ENCODE data around the gene DLGAP1. TPM values are rescaled to one million over a fixed set of nuclear protein-coding genes. Genes with fewer than 3 reads are reported as not detected.

DLGAP1 gene
- total RNA-seq, 1 donor from 2014 or later: 0.05 TPM

GRCh38 chr18:3616142-3616541, 839.0 kb downstream of the DLGAP1 start:
- H3K4me3 ChIP-seq: no peak overlapping the region
- peaks cover 4% of the 10 kb centered on the region for H3K9me3 ChIP-seq (replicated peaks)
- no peak for DNase-seq
- intact Hi-C loops (cut with micrococcal nuclease): no loop called here
- H3K36me3 ChIP-seq: no peaks in the 10 kb centered on the region
- TF ChIP-seq, protein P1, sequence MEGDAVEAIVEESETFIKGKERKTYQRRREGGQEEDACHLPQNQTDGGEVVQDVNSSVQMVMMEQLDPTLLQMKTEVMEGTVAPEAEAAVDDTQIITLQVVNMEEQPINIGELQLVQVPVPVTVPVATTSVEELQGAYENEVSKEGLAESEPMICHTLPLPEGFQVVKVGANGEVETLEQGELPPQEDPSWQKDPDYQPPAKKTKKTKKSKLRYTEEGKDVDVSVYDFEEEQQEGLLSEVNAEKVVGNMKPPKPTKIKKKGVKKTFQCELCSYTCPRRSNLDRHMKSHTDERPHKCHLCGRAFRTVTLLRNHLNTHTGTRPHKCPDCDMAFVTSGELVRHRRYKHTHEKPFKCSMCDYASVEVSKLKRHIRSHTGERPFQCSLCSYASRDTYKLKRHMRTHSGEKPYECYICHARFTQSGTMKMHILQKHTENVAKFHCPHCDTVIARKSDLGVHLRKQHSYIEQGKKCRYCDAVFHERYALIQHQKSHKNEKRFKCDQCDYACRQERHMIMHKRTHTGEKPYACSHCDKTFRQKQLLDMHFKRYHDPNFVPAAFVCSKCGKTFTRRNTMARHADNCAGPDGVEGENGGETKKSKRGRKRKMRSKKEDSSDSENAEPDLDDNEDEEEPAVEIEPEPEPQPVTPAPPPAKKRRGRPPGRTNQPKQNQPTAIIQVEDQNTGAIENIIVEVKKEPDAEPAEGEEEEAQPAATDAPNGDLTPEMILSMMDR (IDR thresholded peaks at IDR 0.05; ENCODE audit: borderline replicate concordance): no peak
- no peaks in the 10 kb centered on the region for H3K27me3 ChIP-seq (ENCODE audit: low read depth)
- no peaks in the 10 kb centered on the region for H3K4me1 ChIP-seq
- H3K27ac ChIP-seq (replicated peaks): no peak overlapping the region

GRCh38 chr18:3615374-3615985, 839.6 kb downstream of the DLGAP1 start:
- DNase-seq: no peak
- Histone ChIP-seq H3K27me3 (ENCODE audit: low read depth) (no peaks in the 10 kb centered on the region), H3K27ac (replicated peaks) (no peak overlapping the region), H3K9me3 (replicated peaks) (peaks cover 4% of the 10 kb centered on the region), H3K4me1 (no peaks in the 10 kb centered on the region), H3K4me3 (no peak overlapping the region), H3K36me3 (no peaks in the 10 kb centered on the region)
- intact Hi-C loops (cut with micrococcal nuclease): no loop called here
- TF ChIP-seq, protein P1 (IDR thresholded peaks at IDR 0.05; ENCODE audit: borderline replicate concordance): no peak

DNA sequence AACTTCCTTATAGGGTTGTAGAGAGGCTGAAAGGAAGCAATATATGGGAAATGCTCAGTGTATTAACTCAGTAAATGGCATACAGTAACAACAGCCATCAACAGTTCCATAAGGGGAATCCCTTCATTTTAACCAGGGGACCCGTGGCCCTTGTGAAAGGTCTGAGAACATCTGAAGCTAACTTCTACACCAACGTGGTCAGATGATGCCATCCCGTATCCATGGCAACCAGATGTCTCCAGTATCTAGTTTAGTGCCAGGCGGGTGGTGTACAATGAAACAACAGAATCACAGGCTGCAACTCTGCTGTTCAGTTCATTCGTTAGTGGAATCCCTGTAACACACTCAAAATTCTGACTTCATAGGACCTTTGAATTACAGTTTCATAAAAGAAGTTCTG, 842.8 kb downstream of the DLGAP1 start:
- Histone ChIP-seq H3K9me3 (replicated peaks) (peaks cover 4% of the 10 kb centered on the region), H3K4me1 (no peaks in the 10 kb centered on the region), H3K4me3 (no peak overlapping the region), H3K27ac (replicated peaks) (no peak overlapping the region), H3K27me3 (ENCODE audit: low read depth) (no peaks in the 10 kb centered on the region), H3K36me3 (no peaks in the 10 kb centered on the region)
- intact Hi-C loops (cut with micrococcal nuclease): no loop called here
- TF ChIP-seq, protein P1 (IDR thresholded peaks at IDR 0.05; ENCODE audit: borderline replicate concordance): no peak
- DNase-seq: no peak

- no peaks in the 10 kb centered on the region for H3K27me3 ChIP-seq (ENCODE audit: low read depth)
- H3K36me3 ChIP-seq: no peaks in the 10 kb centered on the region
- no peak overlapping the region for H3K27ac ChIP-seq (replicated peaks)
- peaks cover 2% of the 10 kb centered on the region for H3K4me1 ChIP-seq
- intact Hi-C loops (cut with micrococcal nuclease): no loop called here
- no peak for DNase-seq
- no peaks in the 10 kb centered on the region for H3K9me3 ChIP-seq (replicated peaks)
- H3K4me3 ChIP-seq: no peak overlapping the region
- TF ChIP-seq, protein P1 (IDR thresholded peaks at IDR 0.05; ENCODE audit: borderline replicate concordance): no peak
These were observed 843.6 kb downstream of the DLGAP1 start for GRCh38 chr18:3611313-3612090.

DNA sequence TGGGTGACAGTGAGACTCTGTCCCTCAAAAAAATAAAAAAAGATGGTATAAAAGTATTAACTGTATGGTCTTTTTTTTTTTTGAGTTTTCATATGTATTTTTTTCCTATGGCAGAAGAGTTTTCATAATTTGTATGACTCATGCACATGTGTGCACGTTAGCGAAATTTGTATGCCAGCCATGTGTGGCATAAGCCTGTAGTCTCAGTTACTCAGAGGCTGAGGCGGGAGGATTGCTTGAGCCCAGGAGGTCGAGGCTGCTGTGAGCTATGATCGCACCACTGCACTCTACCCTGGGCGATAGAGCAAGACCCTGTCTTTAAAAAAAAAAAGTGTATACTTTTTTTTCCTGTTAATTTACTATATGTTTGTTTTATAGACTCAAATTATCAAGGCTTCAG, 844.3 kb downstream of the DLGAP1 start:
- H3K27me3 ChIP-seq (ENCODE audit: low read depth): no peaks in the 10 kb centered on the region
- H3K4me1 ChIP-seq: peaks cover 9% of the 10 kb centered on the region
- TF ChIP-seq, protein P1 (IDR thresholded peaks at IDR 0.05; ENCODE audit: borderline replicate concordance): no peak
- H3K9me3 ChIP-seq (replicated peaks): no peaks in the 10 kb centered on the region
- H3K27ac ChIP-seq (replicated peaks): no peak overlapping the region
- DNase-seq: no peak
- intact Hi-C loops (cut with micrococcal nuclease): no loop called here
- H3K36me3 ChIP-seq: no peaks in the 10 kb centered on the region
- no peak overlapping the region for H3K4me3 ChIP-seq
